ENCODE data around the gene RIPOR3.
"Not testable (repeated sequence)": the region's sequence is repeated elsewhere in the genome, so short reads cannot be mapped to it uniquely, and the experiment has no call there.

RIPOR3 gene

GRCh38 chr20:50679753-50680104 lies 11.6 kb downstream of the RIPOR3 start:
- DNase-seq (ENCODE audit: low spot score): no peak

DNA sequence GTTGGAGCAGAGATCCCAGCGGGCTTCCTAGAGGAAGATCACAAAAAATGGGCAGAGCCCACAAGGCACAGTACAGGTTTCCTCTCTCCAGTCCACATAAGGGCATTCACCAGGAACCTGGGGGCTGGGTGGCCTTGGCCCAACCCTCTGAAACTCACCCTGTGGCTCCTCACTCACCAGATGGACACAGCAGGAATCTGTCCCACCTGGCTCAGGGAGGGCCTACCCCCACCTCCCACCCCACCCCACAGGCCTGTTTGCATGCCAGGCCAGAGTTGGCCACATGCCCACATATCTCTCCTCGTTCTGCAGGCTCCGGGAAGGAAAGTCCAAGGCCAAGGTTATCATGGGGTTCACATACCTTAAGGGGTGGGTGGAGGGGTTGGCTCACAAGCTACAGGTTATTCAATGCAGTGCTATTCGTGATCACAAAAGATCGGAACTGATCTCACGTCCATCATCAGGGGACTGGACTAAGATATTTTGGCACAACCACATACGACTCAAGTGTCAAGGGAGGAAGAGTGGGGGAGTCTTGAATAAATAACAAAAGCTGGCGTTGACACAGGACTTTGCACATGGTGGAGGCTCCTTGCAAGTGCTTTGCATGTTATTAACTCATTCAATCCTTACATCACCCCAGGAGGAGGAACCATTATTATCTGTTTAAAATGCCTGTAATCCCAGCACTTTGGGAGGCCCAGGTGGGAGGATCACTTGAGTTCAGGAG lies 13.0 kb downstream of the RIPOR3 start:
- no peak for DNase-seq (ENCODE audit: low spot score)

GRCh38 chr20:50676858-50677257 lies 14.5 kb downstream of the RIPOR3 start:
- DNase-seq (ENCODE audit: low spot score): no peak

DNA sequence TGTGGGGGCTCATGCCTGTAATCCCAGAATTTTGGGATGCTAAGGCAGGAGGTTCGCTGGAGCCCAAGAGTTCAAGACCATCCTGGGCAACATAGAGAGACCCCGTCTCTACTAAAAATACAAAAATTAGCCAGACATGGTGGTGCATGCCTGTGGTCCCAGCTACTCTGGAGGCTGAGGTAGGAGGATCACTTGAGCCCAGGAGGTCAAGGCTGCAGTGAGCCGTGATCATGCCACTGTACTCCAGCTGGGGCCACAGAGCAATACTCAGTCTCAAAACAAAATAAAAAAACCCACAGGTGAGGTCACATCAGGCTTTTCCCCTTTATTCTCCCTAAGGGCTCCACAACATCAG lies 15.0 kb downstream of the RIPOR3 start:
- not testable (repeated sequence) for DNase-seq (ENCODE audit: low spot score)

GRCh38 chr20:50675671-50676376 lies 15.5 kb downstream of the RIPOR3 start:
- no peak for DNase-seq (ENCODE audit: low spot score)

GRCh38 chr20:50674138-50674825 lies 17.1 kb downstream of the RIPOR3 start:
- no peak for DNase-seq (ENCODE audit: low spot score)

- DNase-seq (ENCODE audit: low spot score): no peak
These were observed 17.7 kb downstream of the RIPOR3 start for GRCh38 chr20:50673466-50674137.

GRCh38 chr20:50673146-50673465 lies 18.2 kb downstream of the RIPOR3 start:
- no peak for DNase-seq (ENCODE audit: low spot score)

DNA sequence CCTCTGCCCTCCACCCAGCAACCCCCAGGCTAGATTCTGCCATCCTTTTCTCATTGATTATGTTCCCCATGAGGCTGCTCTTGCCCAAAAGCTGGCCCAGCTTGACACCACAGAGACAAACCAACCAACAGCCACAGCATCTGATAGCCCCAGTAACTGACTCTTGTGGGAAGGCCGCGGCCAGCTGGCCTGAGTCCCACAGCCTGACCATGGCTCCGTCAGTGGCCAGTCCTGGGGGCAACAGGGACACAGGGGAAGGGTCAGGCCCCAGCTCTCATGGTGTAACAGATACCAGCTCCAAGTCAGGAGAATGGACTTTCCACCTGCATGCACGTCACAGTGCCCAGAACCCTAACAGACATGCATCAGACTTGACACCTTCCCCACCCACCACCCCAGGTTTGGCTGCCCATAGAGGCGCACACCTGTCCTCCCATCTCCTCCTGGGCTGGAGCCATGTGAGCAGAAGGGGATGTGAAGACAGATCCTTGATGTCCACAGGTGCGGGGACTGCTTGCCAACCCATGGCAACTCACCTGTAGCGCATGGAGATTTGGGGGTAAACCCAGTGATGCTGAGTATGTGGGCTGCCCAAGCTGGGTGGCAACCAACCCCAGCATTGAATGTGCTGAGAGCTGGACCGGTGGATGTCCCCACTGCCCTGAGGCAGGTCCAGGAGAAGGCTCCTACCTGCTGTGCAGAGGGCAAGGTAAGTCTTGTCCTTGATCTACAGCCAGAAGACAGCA lies 18.8 kb downstream of the RIPOR3 start:
- no peak for DNase-seq (ENCODE audit: low spot score)

GRCh38 chr20:50671626-50672025 lies 19.7 kb downstream of the RIPOR3 start:
- no peak for DNase-seq (ENCODE audit: low spot score)

- not testable (repeated sequence) for DNase-seq (ENCODE audit: low spot score)
These were observed 20.3 kb downstream of the RIPOR3 start for GRCh38 chr20:50671010-50671409.

DNA sequence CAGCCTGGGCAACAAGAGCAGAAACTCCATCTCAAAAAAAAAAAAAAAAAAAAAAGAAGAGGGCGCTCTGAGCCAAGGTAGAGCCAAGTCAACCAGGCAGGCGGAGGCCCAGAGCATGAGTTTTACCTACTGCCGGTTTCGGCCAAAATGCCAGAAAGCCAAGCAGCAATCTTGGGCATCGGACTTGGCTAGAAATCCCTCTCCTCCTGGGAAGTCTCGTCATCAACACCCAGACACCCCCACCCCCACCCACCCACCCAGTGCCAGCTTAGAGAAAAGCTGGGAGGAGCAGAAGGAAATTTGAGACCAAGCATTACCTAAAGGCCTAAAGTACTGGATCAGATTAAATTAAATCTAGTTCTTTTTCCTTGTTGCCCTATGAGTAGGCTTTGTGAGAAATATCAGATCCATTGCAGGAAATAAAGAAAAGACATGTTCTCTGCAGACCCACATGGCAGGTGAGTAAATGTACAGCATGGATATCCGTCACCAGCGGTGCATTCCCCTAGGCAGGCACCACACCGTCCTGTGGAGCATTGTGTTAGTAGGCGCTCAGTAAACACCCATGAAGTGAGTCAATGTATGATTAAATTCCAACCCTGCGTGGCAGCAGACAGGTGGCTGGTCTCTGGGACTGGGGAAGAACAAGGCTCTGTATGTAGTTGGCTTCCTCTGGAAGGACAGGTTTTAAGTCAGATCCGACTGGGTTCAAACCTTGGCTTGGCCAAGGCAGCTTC lies 21.0 kb downstream of the RIPOR3 start:
- peak; percentile 28 for DNase-seq (ENCODE audit: low spot score)

- DNase-seq (ENCODE audit: low spot score): no peak
These were observed 22.5 kb downstream of the RIPOR3 start for GRCh38 chr20:50668798-50669197.

DNA sequence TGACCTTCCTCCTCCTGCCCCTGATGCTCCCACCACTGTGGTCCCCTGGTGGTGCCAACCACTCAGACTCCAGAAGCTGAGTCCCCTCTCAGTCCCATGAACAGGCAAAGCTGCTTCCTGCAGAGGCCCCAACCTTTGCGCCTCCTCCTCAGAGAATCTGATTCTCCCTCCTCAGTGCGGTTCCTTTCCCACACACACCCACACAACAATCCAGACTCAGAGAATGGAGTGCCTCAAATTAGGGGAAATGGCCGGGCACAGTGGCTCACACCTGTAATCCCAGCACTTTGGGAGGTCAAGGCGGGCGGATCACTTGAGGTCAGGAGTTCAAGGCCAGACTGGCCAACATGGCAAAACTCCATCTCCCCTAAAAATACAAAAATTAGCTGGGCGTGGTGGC lies 23.0 kb downstream of the RIPOR3 start:
- no peak for DNase-seq (ENCODE audit: low spot score)

DNA sequence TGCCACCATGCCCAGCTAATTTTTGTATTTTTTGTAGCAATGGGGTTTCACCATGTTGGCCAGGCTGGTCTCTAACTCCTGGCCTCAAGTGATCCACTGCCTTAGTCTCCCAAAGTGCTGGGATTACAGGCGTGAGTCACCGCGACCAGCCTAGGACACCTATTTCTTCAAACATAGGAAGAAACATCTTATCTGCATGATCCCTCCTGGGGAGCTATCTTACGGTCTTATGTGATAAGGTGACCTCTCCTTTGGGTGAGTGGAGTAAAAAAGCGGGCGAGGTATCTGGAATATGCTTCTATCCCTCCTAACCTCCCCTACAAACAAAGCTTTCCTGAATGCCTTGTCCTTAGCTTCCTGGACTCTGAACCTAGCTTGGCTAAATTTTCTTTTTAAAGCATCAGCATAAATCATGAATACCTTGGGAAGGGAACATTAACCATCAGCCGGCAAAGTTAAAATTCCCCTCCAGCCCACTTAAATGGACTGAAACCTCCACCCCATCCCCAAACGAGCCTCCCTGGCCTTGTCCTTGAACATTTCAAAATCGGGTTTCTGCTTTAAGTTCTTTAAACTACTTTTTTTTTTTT lies 24.5 kb downstream of the RIPOR3 start:
- no peak for DNase-seq (ENCODE audit: low spot score)

GRCh38 chr20:50664254-50664653 lies 27.1 kb downstream of the RIPOR3 start:
- DNase-seq (ENCODE audit: low spot score): no peak

DNA sequence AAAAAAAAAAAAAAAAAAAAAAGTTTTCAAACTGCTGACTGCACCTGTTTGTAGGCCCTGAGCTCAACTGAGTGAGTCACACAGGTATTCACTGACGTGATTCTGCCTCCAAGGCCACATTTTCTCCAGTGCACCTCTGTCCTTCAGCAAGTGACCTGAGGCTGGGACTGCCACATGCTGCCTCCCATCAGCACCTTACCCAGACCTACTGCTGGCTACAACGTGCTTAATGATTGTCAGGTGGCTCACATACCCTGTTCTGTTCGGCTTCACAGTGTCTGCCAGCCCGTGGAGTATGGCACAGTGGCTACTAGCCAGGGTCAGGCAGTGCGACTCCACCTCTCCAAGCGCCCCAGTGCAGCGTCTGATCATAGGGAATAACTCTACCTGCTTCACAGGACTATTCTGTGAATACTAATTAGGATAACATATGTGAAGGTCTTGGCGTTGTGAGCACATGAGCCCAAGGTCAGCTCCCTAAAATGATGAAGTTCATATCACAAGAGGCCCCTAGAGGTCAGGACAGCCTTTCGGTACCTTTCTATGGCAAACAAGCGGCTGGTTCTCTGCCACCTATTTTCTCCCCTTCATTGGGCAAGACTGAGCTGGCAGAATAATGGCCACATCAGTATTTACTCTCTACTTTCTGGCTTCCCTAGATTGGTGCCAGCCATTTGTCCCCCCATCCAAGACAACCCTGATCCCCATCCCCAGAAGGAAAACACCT lies 28.1 kb downstream of the RIPOR3 start:
- no peak for DNase-seq (ENCODE audit: low spot score)

- no peak for DNase-seq (ENCODE audit: low spot score)
These were observed 31.2 kb downstream of the RIPOR3 start for GRCh38 chr20:50659975-50660670.

GRCh38 chr20:50658804-50659380 lies 32.5 kb downstream of the RIPOR3 start:
- no peak for DNase-seq (ENCODE audit: low spot score)

All from RKO (cell line).